ENCODE measurements around the gene CCDC179.

GRCh38 chr11:22878039-22878438, 17.8 kb upstream of the CCDC179 start:
- TF ChIP-seq, protein P1, sequence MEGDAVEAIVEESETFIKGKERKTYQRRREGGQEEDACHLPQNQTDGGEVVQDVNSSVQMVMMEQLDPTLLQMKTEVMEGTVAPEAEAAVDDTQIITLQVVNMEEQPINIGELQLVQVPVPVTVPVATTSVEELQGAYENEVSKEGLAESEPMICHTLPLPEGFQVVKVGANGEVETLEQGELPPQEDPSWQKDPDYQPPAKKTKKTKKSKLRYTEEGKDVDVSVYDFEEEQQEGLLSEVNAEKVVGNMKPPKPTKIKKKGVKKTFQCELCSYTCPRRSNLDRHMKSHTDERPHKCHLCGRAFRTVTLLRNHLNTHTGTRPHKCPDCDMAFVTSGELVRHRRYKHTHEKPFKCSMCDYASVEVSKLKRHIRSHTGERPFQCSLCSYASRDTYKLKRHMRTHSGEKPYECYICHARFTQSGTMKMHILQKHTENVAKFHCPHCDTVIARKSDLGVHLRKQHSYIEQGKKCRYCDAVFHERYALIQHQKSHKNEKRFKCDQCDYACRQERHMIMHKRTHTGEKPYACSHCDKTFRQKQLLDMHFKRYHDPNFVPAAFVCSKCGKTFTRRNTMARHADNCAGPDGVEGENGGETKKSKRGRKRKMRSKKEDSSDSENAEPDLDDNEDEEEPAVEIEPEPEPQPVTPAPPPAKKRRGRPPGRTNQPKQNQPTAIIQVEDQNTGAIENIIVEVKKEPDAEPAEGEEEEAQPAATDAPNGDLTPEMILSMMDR (IDR thresholded peaks at IDR 0.05; ENCODE audit: low read length), result no peak
- TF ChIP-seq EZH2 (IDR thresholded peaks at IDR 0.05; ENCODE audit: borderline replicate concordance, low read length), result no peak

All from OCI-LY1 (cell line).